ENCODE results near the gene GAB2. TPM values are rescaled to one million over a fixed set of nuclear protein-coding genes. Genes with fewer than 3 reads are reported as not detected.

The GAB2 gene
- total and polyA plus RNA-seq, 2 of the 4 experiments (the other 2 are of a cell fraction), result 3.3 to 5.9 TPM

- H3K27ac ChIP-seq (ENCODE audit: insufficient read depth, low read length), result no peak overlapping the region
- H3K4me3 ChIP-seq (ENCODE audit: insufficient read depth, low read depth, low read length), result no peak overlapping the region
- DNase-seq, result peak; percentile 41
- H4K8ac ChIP-seq (ENCODE audit: low read depth in 2 of 2, low read length in 2 of 2), result no peak overlapping the region
- no peak overlapping the region for H2BK20ac ChIP-seq (ENCODE audit: low read depth, low read length)
- no peak overlapping the region for H4K91ac ChIP-seq (ENCODE audit: insufficient read depth, low read depth, low read length)
- no peak overlapping the region for H2BK5ac ChIP-seq (ENCODE audit: low read depth, low read length, poor library complexity, severe bottlenecking)
- no peak overlapping the region for H2BK120ac ChIP-seq (ENCODE audit: low read depth, low read length)
- H3K9me1 ChIP-seq (ENCODE audit: insufficient read depth, low read length), result no peaks in the 10 kb centered on the region; the same call in 1 of the 2 replicates
- in situ Hi-C loops (cut with MboI; ENCODE audit: low sequenced_read_pairs) (no loop called here), dilution Hi-C loops (cut with HindIII; ENCODE audit: low sequenced_read_pairs, unreplicated experiment) (no loop called here), intact Hi-C loops (cut with micrococcal nuclease) (no loop called here)
- no peak overlapping the region for H3K9ac ChIP-seq (ENCODE audit: low read depth, low read length)
- no peak overlapping the region for H2AFZ ChIP-seq (replicated peaks; ENCODE audit: low read length, poor library complexity)
- no peaks in the 10 kb centered on the region for H3K9me3 ChIP-seq (ENCODE audit: control insufficient read depth, insufficient read depth, low read length)
- H2BK15ac ChIP-seq (ENCODE audit: low read depth, low read length), result no peak overlapping the region
- H4K5ac ChIP-seq (ENCODE audit: low read depth, low read length), result no peak overlapping the region
- H3K27me3 ChIP-seq (ENCODE audit: control insufficient read depth, insufficient read depth, low read length), result no peaks in the 10 kb centered on the region
- H3K4me2 ChIP-seq (ENCODE audit: low read depth, low read length), result no peak overlapping the region
- no peak overlapping the region for H3K56ac ChIP-seq (ENCODE audit: extremely low read depth, insufficient read depth, low read length)
- peaks cover 4% of the 10 kb centered on the region; the same call in 1 of the 2 replicates for H3K4me1 ChIP-seq (ENCODE audit: control insufficient read depth, insufficient read depth, low read length)
- H3K79me1 ChIP-seq (ENCODE audit: low read depth in 1 of 2, low read length in 2 of 2), result peaks cover 7 to 22% of the 10 kb centered on the region in 2 experiments; a peak in 3 of 4 replicates
- H3K23ac ChIP-seq (ENCODE audit: low read depth, low read length), result no peak overlapping the region
- peaks cover 14% of the 10 kb centered on the region for H4K20me1 ChIP-seq (ENCODE audit: insufficient read depth, low read length)
- H3K4ac ChIP-seq (ENCODE audit: low read depth, low read length), result no peak overlapping the region
- H3K36me3 ChIP-seq (ENCODE audit: control insufficient read depth, insufficient read depth, low read length), result no peaks in the 10 kb centered on the region
- no peak for ATAC-seq (ENCODE audit: low read depth)
- no peak overlapping the region for H3K18ac ChIP-seq (ENCODE audit: low read depth, low read length)
- CTCF ChIA-PET, result no interaction called here
- no peak overlapping the region for H2AK5ac ChIP-seq (ENCODE audit: low read depth, low read length)
- POLR2A ChIA-PET (ENCODE audit: unreplicated experiment), result no interaction called here
- TF ChIP-seq RCOR1 (IDR thresholded peaks at IDR 0.05; ENCODE audit: insufficient replicate concordance, low read length) (no peak), MAZ (IDR thresholded peaks at IDR 0.05; ENCODE audit: borderline replicate concordance, low read depth, low read length) (no peak), RFX5 (IDR thresholded peaks at IDR 0.05; ENCODE audit: low read depth, low read length) (no peak), NFE2L2 (IDR thresholded peaks at IDR 0.05; ENCODE audit: low read depth, low read length) (no peak), ELK1 (IDR thresholded peaks at IDR 0.05; ENCODE audit: borderline replicate concordance, low read depth, low read length) (no peak), FOS (IDR thresholded peaks at IDR 0.05; ENCODE audit: low read depth, low read length) (no peak), POLR2A (IDR thresholded peaks at IDR 0.05; ENCODE audit: low read depth, low read length) (no peak), CHD1 (IDR thresholded peaks at IDR 0.05; ENCODE audit: low read depth, low read length) (no peak), SMC3 (IDR thresholded peaks at IDR 0.05; ENCODE audit: low read depth, low read length) (no peak), MXI1 (IDR thresholded peaks at IDR 0.05; ENCODE audit: borderline replicate concordance, low read depth, low read length) (no peak), RAD21 (IDR thresholded peaks at IDR 0.05; ENCODE audit: low read length) (no peak), BHLHE40 (IDR thresholded peaks at IDR 0.05; ENCODE audit: low read depth, low read length) (no peak)
- TF ChIP-seq, protein P1, sequence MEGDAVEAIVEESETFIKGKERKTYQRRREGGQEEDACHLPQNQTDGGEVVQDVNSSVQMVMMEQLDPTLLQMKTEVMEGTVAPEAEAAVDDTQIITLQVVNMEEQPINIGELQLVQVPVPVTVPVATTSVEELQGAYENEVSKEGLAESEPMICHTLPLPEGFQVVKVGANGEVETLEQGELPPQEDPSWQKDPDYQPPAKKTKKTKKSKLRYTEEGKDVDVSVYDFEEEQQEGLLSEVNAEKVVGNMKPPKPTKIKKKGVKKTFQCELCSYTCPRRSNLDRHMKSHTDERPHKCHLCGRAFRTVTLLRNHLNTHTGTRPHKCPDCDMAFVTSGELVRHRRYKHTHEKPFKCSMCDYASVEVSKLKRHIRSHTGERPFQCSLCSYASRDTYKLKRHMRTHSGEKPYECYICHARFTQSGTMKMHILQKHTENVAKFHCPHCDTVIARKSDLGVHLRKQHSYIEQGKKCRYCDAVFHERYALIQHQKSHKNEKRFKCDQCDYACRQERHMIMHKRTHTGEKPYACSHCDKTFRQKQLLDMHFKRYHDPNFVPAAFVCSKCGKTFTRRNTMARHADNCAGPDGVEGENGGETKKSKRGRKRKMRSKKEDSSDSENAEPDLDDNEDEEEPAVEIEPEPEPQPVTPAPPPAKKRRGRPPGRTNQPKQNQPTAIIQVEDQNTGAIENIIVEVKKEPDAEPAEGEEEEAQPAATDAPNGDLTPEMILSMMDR (conservative IDR thresholded peaks at IDR 0.05; ENCODE audit: low read depth, low read length), result no peak
- TF ChIP-seq, protein P2, sequence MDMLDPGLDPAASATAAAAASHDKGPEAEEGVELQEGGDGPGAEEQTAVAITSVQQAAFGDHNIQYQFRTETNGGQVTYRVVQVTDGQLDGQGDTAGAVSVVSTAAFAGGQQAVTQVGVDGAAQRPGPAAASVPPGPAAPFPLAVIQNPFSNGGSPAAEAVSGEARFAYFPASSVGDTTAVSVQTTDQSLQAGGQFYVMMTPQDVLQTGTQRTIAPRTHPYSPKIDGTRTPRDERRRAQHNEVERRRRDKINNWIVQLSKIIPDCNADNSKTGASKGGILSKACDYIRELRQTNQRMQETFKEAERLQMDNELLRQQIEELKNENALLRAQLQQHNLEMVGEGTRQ (IDR thresholded peaks at IDR 0.05; ENCODE audit: low read depth, low read length), result no peak
- H3K14ac ChIP-seq (replicated peaks; ENCODE audit: low read depth, low read length), result no peak overlapping the region
- BruUV-seq (replicated peaks), result no TSS peak
- WGBS, 2 experiments (ENCODE audit: extremely low coverage in 2 of 2, insufficient read length in 1 of 2), result no CpG with 5 or more reads among the region's 1 CpG
- no peak overlapping the region for H2AK9ac ChIP-seq (replicated peaks; ENCODE audit: low read depth, low read length, poor library complexity)
These were observed 119.3 kb downstream of the GAB2 start for GRCh38 chr11:78298291-78298771.

Data from IMR-90 (cell line).